SW480 (cell line): ENCODE data around the gene KCNMA1.
"Not testable (repeated sequence)": the region's sequence is repeated elsewhere in the genome, so short reads cannot be mapped to it uniquely, and the experiment has no call there.

ENCODE experiments used
- DNase-seq: peaks from one replicate; pipeline ENCODE4 v3.0.0-alpha.2; 2016; ENCODE audit warnings: low spot score

The KCNMA1 gene

GRCh38 chr10:77637532-77638320, at the start of gene KCNMA1:
Gene KCNMA1, minus strand, starts transcription at chr10:77637808.
- peak; percentile 25 for DNase-seq

- no peak for DNase-seq
These were observed 49.2 kb upstream of the KCNMA1 start for GRCh38 chr10:77686650-77687417.

GRCh38 chr10:77686096-77686495, 48.5 kb upstream of the KCNMA1 start:
- DNase-seq = no peak

- no peak for DNase-seq
These were observed 47.8 kb upstream of the KCNMA1 start for GRCh38 chr10:77685432-77685831.

- DNase-seq = not testable (repeated sequence)
These were observed 45.5 kb upstream of the KCNMA1 start for GRCh38 chr10:77683088-77683432.

GRCh38 chr10:77682393-77683087, 44.9 kb upstream of the KCNMA1 start:
- DNase-seq = no peak

GRCh38 chr10:77681839-77682238, 44.2 kb upstream of the KCNMA1 start:
- no peak for DNase-seq

GRCh38 chr10:77680811-77681210, 43.2 kb upstream of the KCNMA1 start:
- DNase-seq = peak; percentile 12

- no peak for DNase-seq
These were observed 42.5 kb upstream of the KCNMA1 start for GRCh38 chr10:77680065-77680464.

- no peak for DNase-seq
These were observed 41.6 kb upstream of the KCNMA1 start for GRCh38 chr10:77679217-77679616.

GRCh38 chr10:77678146-77678545, 40.5 kb upstream of the KCNMA1 start:
- no peak for DNase-seq

GRCh38 chr10:77675347-77675746, 37.7 kb upstream of the KCNMA1 start:
- DNase-seq = no peak

GRCh38 chr10:77673515-77674140, 36.0 kb upstream of the KCNMA1 start:
- no peak for DNase-seq

- DNase-seq = no peak
These were observed 35.5 kb upstream of the KCNMA1 start for GRCh38 chr10:77673101-77673500.

GRCh38 chr10:77671594-77672252, 34.1 kb upstream of the KCNMA1 start:
- DNase-seq = no peak

- DNase-seq = no peak
These were observed 33.3 kb upstream of the KCNMA1 start for GRCh38 chr10:77670817-77671443.

GRCh38 chr10:77669892-77670291, 32.3 kb upstream of the KCNMA1 start:
- no peak for DNase-seq

- DNase-seq = no peak
These were observed 30.1 kb upstream of the KCNMA1 start for GRCh38 chr10:77667426-77668324.

GRCh38 chr10:77666821-77667220, 29.2 kb upstream of the KCNMA1 start:
- no peak for DNase-seq

GRCh38 chr10:77664696-77665095, 27.1 kb upstream of the KCNMA1 start:
- DNase-seq = no peak
